MCF 10A (cell line): ENCODE data around the gene TIGAR. TPM values are rescaled to one million over a fixed set of nuclear protein-coding genes. Genes with fewer than 3 reads are reported as not detected.

ENCODE experiments used
- BruUV-seq: library from RNA; stranded (reverse); fragments of 400-500 nt; replicated peaks from 2 replicates; lab custom pipeline; 2021; lab: Mats Ljungman, UMichigan
- CTCF ChIA-PET: fragments of 300-600 bp; sonication (Branson Sonifier 250); formaldehyde crosslinking; extraction: SDS; loops from one replicate; lab custom pipeline; 2021; ENCODE audit warnings: antibody characterized with exemption, inconsistent platforms; lab: Yijun Ruan, JAX
- POLR2A ChIA-PET: fragments of 300-600, 350-650 bp; sonication (Branson Sonifier 250); formaldehyde crosslinking; extraction: SDS; loops from one replicate; lab custom pipeline; 2020; ENCODE audit warnings: antibody characterized with exemption, inconsistent platforms; lab: Yijun Ruan, JAX
- DNase-seq: peaks from one replicate; pipeline ENCODE4 v3.0.0-alpha.2; 2018; ENCODE audit not compliant: unreplicated experiment
- H3K27ac Mint-ChIP-seq: one replicate; pipeline ENCODE4 v1.8.0; 2022; ENCODE audit warnings: mild to moderate bottlenecking, low read depth, mixed read lengths; ENCODE audit not compliant: unreplicated experiment
- H3K27me3 Mint-ChIP-seq: one replicate; pipeline ENCODE4 v1.8.0; 2022; ENCODE audit warnings: mixed read lengths; ENCODE audit not compliant: insufficient read depth, unreplicated experiment
- H3K36me3 Mint-ChIP-seq: one replicate; pipeline ENCODE4 v1.8.0; 2022; ENCODE audit warnings: mild to moderate bottlenecking, moderate library complexity, mixed read lengths; ENCODE audit not compliant: insufficient read depth, unreplicated experiment
- H3K4me1 Mint-ChIP-seq: one replicate; pipeline ENCODE4 v1.8.0; 2022; ENCODE audit warnings: mixed read lengths; ENCODE audit not compliant: insufficient read depth, unreplicated experiment
- H3K4me3 Mint-ChIP-seq: one replicate; pipeline ENCODE4 v1.8.0; 2022; ENCODE audit warnings: mild to moderate bottlenecking, moderate library complexity, mixed read lengths; ENCODE audit not compliant: unreplicated experiment
- H3K9me3 Mint-ChIP-seq: one replicate; pipeline ENCODE4 v1.8.0; 2022; ENCODE audit warnings: mixed read lengths; ENCODE audit not compliant: unreplicated experiment
- CTCF ChIP-seq: fragments of 200-600 bp; IDR thresholded peaks from one replicate; pipeline ENCODE4 v1.8.0; 2022; ENCODE audit warnings: antibody characterized with exemption, mild to moderate bottlenecking; ENCODE audit not compliant: unreplicated experiment
- intact Hi-C: fragments of 100-400 bp; cut with micrococcal nuclease; formaldehyde crosslinking; loops from 2 replicates; pipeline ENCODE4 v1.14.1; 2022
- total RNA-seq: library from RNA; stranded (reverse); gene quantifications from 2 replicates; pipeline ENCODE4 v1.2.3, GENCODE V29; 2022

Gene TIGAR
- total RNA-seq, 1 experiment from 2014 or later, result 45.8 TPM

DNA sequence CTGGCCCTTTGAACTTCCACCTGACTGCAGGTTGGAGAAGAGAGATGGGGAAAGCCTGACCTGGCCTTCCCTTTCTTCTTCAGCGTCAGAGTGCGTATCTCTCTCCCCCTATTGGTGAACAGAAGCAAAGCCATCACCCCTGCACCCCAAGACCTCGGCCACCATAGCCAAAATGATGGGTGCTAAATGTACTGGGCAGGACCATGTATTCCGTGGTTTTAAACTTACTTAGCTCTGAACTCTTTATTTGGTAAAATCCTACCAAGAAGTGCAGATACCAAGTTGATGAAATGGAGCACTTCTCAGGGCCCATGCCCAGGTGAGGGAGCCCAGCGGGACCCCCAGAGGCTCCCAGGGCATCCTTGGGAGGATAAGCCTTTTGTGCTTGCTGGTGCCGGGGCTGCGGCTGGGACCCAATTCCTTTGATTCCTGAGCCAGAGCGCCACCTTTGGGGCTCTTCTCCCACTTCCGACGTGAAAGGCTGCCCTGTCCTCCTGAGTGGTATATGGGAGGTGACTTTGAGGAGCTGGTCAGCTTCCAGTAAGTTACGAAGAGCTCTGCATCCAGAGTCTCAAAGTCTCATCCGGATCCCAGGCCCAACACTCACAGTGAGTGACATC, 38.0 kb upstream of the TIGAR start:
- no peak for TF ChIP-seq CTCF
- Mint-ChIP-seq H3K9me3 (no peaks in the 10 kb centered on the region), H3K27ac (no peak overlapping the region), H3K36me3 (peaks cover 73% of the 10 kb centered on the region), H3K27me3 (no peaks in the 10 kb centered on the region), H3K4me1 (peaks cover 6% of the 10 kb centered on the region), H3K4me3 (no peak overlapping the region)
- BruUV-seq, result no TSS peak
- CTCF ChIA-PET, result interaction anchor here (0.6 to 1.7 kb wide), 4 partner anchors 285 to 502 kb away, joined by 3 to 9 read pairs (median 6); no protein-coding TSS in a partner anchor
- no peak for DNase-seq
- intact Hi-C loops, result no loop called here
- POLR2A ChIA-PET, result no interaction called here

- H3K4me1 Mint-ChIP-seq, result peaks cover 6% of the 10 kb centered on the region
Measured at GRCh38 chr12:4283512-4284255, 37.3 kb upstream of the TIGAR start.

GRCh38 chr12:4284306-4284705, 36.7 kb upstream of the TIGAR start:
- Mint-ChIP-seq H3K4me1 (peaks cover 6% of the 10 kb centered on the region), H3K27me3 (no peaks in the 10 kb centered on the region), H3K27ac (no peak overlapping the region), H3K9me3 (no peaks in the 10 kb centered on the region), H3K4me3 (no peak overlapping the region), H3K36me3 (peaks cover 68% of the 10 kb centered on the region)
- no peak for DNase-seq
- BruUV-seq, result no TSS peak
- intact Hi-C loops, result no loop called here
- ChIA-PET POLR2A (no interaction called here), CTCF (interaction anchor here (0.5 to 1.6 kb wide), 5 partner anchors 9 to 1008 kb away, joined by 3 to 9 read pairs (median 4); no protein-coding TSS in a partner anchor)
- no peak for TF ChIP-seq CTCF

More at GRCh38 chr12:4283512-4284255, 37.3 kb upstream of the TIGAR start:
- Mint-ChIP-seq H3K27me3 (no peaks in the 10 kb centered on the region), H3K4me3 (no peak overlapping the region), H3K36me3 (peaks cover 68% of the 10 kb centered on the region), H3K9me3 (no peaks in the 10 kb centered on the region), H3K27ac (no peak overlapping the region)
- intact Hi-C loops, result no loop called here
- POLR2A ChIA-PET, result no interaction called here
- CTCF ChIA-PET, result interaction anchor here (0.6 to 1.7 kb wide), 6 partner anchors 8 to 502 kb away, joined by 4 to 9 read pairs (median 6); no protein-coding TSS in a partner anchor
- TF ChIP-seq CTCF, result no peak
- BruUV-seq, result no TSS peak
- DNase-seq, result no peak

DNA sequence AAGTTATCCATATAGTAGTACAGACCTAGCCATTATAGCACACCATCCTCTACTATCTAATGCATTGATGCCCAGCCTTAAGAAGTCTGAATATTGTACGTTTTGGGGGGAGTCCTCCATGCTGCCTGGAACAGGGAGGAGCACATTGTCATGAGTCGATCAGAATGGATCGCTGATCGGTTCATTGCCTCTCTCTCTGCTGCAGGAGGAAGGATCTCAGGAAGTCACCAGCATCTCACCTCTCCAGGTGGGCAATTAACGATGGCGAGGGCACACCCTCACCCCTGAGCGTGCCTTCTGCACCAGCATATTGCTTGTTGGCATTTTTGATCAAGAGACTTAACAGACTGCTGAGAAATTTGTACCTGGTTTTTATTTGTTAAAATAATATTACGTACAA, 35.9 kb upstream of the TIGAR start:
- BruUV-seq, result no TSS peak
- H3K27me3 Mint-ChIP-seq, result no peaks in the 10 kb centered on the region
- H3K36me3 Mint-ChIP-seq, result peaks cover 68% of the 10 kb centered on the region
- no peaks in the 10 kb centered on the region for H3K9me3 Mint-ChIP-seq
- intact Hi-C loops, result no loop called here
- no peak for DNase-seq
- H3K4me1 Mint-ChIP-seq, result peaks cover 6% of the 10 kb centered on the region
- CTCF ChIA-PET, result interaction anchor here (0.7 to 1.6 kb wide), 3 partner anchors 8 to 399 kb away, joined by 3 to 11 read pairs (median 9); no protein-coding TSS in a partner anchor
- H3K27ac Mint-ChIP-seq, result no peak overlapping the region
- TF ChIP-seq CTCF, result no peak
- no peak overlapping the region for H3K4me3 Mint-ChIP-seq
- POLR2A ChIA-PET, result no interaction called here
